C4-2B (cell line): Measurements from ENCODE around the gene FCRL5.

Source experiments
- CTCF ChIP-seq: fragments of 450-650 bp; conservative IDR thresholded peaks from 2 replicates; pipeline ENCODE4 v1.5.1; 2017; ENCODE audit warnings: mild to moderate bottlenecking
- ZFX ChIP-seq: fragments of 450-650 bp; IDR thresholded peaks from 2 replicates; pipeline ENCODE4 v1.6.1; 2017

GRCh38 chr1:157523774-157524493, 28.4 kb downstream of the FCRL5 start:
- TF ChIP-seq CTCF, result no peak
- no peak for TF ChIP-seq ZFX
